GM19043 (cell line): ENCODE results near the gene MOSMO.
"Not testable (repeated sequence)": the region's sequence is repeated elsewhere in the genome, so short reads cannot be mapped to it uniquely, and the experiment has no call there.

Experiments used
- ATAC-seq: cut with Tn5 transposase; IDR thresholded peaks from one replicate; pipeline ENCODE4 v1.9.1; 2021; ENCODE audit warnings: low read depth; ENCODE audit not compliant: unreplicated experiment

The MOSMO gene

DNA sequence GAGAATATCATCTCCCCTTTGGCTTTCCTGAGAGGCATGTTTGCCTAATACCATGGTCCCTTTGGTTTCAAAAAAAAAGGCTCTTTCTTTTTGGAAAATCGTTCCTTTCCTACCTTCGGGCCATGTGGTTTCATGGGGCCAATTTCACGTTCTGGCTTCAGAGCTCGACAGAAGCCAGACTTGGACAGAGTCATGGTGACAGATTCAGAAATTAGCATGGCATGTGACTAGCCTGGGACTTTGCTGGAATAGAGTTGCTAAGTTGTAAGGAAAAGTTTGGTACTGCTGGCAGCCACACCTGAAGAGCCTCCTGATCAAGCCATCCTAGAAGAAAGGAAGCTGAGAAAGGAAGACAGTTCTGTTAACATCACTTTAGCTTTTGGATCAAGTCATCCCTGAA lies 82.0 kb downstream of the MOSMO start:
- no peak for ATAC-seq

DNA sequence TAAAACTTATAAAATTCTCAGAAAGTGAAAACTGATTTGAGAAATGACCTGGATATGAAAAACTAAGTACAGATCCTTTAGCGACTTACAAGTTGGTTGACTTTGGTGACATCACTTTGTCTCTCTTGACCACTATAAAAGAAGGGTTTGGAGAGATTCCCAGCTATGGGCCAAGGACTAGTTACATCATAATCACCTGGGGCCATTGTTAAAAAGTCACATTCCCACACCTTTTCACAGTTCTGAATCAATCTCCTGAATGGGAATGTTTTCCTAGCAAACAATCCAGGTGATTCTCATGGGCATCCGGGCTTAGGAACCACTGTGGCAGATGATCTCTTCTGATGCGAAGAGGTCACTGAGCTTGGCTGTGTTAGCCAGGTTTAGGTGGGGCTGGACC lies 83.8 kb downstream of the MOSMO start:
- no peak for ATAC-seq

GRCh38 chr16:22092143-22092933 lies 84.4 kb downstream of the MOSMO start, which contains the start of gene VWA3A:
Gene VWA3A (plus strand): TSS chr16:22092541. CDS start chr16:22092638, 97 bp downstream.
- no peak for ATAC-seq

GRCh38 chr16:22093331-22093730 lies 85.4 kb downstream of the MOSMO start:
- no peak for ATAC-seq

DNA sequence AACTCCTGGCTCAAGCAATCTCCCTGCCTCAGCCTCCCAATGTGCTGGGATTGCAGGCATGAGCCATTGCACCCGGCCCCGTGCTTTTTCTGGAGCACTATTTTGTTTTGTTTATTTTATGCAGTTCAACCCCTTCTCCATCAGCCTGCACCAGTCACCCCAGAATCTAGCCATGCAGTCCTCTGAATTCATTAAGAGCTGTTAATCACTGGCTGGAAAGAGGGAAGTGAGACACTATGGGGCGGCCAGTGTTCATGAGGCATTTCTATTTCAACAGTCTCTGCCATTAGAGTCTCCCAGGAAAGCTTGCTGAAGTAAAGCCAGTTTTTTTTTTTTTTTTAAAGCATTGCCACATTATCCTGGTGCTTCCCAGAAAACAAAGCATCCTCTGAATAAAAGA lies 86.1 kb downstream of the MOSMO start:
- ATAC-seq = no peak

DNA sequence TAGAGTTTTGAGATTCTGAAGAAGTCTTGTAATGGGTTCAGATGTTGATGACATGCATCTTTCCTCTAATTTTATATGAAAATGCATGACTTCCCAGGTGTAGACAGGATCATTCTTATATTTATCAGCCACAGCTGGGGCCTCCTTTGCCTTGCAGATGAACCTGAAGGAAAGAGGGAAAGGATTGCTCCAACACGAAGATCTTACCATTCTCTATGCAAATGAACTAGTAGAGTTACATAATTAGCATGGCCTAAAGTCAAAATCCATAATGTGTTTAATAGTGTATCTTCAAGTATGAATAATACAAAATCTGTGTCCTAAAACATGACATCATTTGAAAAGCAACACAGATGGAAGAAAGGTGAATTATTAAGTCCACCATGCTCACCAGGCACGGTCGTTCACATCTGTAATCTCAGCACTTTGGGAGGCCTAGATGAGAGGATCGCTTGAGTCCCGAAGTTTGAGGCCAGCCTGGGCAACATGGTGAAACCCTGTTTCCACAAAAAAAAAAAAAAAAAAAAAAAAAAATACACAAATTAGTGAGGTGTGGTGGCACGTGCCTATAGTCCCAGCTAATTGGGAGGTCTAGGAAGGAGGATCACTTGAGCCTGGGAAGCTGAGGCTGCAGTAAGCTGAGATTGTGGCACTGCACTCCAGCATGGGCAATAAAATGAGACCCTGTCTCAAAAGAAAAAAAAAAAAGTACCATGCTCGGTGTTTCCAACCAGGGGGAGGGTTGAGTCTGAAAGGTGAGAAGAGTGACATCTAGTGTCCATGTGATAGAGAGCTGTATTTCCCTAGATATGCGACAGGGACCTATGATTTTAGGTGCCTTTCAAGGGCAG lies 90.7 kb downstream of the MOSMO start:
- no peak for ATAC-seq

- no peak for ATAC-seq
Observed at GRCh38 chr16:22099256-22099975, 91.5 kb downstream of the MOSMO start.

DNA sequence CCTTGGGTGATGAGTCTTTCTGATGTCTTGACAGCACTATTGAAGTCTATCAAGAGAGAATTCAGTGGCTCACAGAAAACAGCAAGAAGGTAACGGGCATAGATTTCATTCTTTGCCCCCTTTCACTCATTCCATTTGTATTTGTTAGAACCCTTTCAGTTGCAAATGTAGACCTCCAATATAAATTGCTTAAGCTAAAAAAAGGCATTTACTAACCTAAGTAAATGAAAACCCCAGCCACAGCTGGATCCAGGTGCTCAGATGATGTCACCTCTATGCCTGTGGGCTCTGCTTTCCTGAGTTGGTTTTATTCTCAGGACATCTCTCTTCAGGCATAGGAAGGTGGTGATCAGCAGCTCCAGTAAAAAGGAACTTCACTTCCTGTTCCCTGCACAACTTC lies 95.5 kb downstream of the MOSMO start:
- ATAC-seq = no peak

GRCh38 chr16:22109258-22109898 lies 101.5 kb downstream of the MOSMO start:
- ATAC-seq = no peak

DNA sequence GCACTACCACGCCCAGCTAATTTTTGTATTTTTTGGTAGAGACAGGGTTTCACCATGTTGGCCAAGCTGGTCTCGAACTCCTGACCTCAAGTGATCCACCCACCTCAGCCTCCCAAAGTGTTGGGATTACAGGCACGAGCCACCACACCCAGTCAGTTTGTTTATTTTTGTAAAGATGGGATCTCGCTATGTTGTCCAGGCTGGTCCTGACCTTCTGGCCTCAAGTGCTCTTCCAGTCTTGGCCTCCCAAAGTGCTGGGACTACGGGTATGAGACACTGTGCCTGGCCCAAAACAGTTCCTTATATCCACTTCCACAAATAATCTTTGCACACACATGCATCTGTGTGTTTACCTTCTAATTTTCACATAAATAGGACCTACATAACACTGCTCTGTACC lies 103.7 kb downstream of the MOSMO start:
- not testable (repeated sequence) for ATAC-seq

GRCh38 chr16:22116095-22116700 lies 108.3 kb downstream of the MOSMO start:
- ATAC-seq = no peak

DNA sequence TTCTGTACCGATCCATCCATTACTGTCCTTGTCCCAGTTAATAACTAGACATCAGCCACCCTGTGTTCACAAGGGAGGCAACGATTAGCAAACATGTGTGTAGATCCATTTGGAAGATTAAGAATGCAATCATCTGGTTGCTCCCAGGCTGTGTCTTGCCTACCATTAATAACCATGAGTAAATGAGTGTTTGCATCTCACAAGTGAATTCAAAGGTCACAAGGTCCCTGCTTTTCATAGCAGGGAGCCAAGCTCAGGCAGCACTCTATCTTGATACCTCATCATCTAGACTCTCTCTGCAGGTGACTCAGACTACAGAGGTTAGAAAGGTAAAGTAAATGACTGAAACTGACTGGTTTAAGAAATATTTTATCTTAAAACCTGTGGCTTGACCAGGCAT lies 109.7 kb downstream of the MOSMO start:
- ATAC-seq = no peak

DNA sequence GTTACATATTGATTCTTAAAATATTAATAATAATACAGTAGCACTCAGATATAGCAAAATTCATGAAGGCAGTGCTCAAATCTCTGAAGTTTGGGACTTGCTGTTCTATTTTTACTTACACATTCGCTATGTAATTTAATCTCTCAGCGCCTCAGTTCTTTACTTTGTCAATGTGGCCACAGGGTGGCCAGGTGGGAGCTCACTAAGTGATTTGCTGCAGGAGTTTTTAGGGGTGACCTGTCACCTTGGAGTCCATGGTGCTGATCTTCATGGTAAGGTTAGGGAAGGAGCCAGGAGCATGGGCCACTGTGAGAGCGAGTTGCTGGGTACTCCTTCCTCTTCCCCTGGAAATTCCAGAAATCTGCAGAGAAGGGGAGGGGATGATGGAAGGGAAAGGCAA lies 112.5 kb downstream of the MOSMO start:
- ATAC-seq = no peak

DNA sequence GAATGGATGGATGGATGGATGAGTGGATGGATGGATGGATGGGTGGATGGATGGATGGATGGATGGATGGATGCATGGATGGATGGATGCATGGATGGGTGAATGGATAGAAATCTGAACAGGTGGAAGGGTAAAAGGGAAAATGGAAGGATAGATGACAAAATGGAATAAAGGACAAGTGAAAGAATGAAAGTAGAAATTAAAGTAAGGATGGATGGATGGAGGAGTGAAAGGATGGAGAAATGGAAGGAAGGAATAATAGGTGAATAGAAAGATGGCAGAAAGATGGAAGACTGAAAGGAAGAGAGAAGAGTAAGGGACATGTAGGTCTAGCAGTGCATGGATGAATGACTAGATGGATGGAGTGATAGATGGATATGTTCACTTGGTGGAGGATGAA lies 114.3 kb downstream of the MOSMO start:
- no peak for ATAC-seq

GRCh38 chr16:22123146-22123545 lies 115.2 kb downstream of the MOSMO start:
- ATAC-seq = no peak

- no peak for ATAC-seq
Observed at GRCh38 chr16:22123759-22124490, 116.0 kb downstream of the MOSMO start.

DNA sequence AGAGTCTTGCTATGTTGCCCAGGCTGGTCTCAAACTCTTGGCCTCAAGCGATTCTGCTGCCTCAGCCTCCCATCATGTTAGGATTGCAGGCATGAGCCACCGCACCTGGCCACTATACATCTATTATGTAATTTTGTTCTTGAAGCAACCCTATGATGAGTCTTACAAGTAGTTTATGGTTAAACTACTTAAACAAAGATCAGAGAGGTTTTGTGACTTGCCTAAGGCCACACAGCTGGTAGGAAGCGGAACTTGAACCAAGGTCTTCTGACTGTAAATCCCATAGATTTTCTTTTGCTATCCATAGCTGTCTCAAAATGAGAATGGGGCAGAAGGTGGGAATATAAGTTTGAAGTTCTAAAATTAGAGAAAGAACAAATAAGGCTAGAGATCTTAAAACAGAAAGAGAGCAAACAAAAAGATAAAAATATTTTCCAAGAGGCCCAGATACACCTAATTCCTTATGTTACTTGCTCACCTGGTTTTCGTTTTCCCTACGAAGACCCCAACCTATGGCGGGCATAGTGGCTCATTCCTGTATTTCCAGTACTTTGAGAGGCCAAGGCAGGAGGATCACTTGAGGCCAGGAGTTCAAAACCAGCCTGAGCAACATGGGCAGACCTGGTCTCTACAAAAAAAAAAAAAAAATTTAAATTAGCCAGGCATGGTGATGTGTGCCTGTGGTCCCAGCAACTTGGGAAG lies 116.8 kb downstream of the MOSMO start:
- ATAC-seq = no peak

- no peak for ATAC-seq
Observed at GRCh38 chr16:22126037-22126558, 118.2 kb downstream of the MOSMO start.

DNA sequence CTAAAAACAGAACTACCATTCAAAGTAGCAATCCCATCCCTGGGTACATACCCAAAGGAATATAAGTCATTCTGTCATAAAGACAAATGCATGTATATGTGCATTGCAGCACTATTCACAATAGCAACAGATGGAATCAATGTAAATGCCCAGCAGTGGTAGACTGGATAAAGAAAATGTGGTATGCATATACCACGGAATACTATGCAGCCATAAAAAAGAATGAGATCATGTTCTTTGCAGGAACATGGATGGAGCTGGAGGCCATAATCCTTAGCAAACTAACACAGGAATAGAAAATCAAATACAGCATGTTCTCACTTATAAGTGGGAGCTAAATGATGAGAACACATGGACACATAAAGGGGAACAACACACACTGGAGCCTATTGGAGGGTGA lies 120.6 kb downstream of the MOSMO start:
- not testable (repeated sequence) for ATAC-seq
